GM18499 (cell line): ENCODE data around the gene LRBA.
"Not testable (repeated sequence)": the region's sequence is repeated elsewhere in the genome, so short reads cannot be mapped to it uniquely, and the experiment has no call there.

Experiments used
- ATAC-seq: cut with Tn5 transposase; IDR thresholded peaks from one replicate; pipeline ENCODE4 v1.9.1; 2021; ENCODE audit warnings: moderate number of reproducible peaks; ENCODE audit not compliant: insufficient read depth, unreplicated experiment

LRBA gene, protein sequence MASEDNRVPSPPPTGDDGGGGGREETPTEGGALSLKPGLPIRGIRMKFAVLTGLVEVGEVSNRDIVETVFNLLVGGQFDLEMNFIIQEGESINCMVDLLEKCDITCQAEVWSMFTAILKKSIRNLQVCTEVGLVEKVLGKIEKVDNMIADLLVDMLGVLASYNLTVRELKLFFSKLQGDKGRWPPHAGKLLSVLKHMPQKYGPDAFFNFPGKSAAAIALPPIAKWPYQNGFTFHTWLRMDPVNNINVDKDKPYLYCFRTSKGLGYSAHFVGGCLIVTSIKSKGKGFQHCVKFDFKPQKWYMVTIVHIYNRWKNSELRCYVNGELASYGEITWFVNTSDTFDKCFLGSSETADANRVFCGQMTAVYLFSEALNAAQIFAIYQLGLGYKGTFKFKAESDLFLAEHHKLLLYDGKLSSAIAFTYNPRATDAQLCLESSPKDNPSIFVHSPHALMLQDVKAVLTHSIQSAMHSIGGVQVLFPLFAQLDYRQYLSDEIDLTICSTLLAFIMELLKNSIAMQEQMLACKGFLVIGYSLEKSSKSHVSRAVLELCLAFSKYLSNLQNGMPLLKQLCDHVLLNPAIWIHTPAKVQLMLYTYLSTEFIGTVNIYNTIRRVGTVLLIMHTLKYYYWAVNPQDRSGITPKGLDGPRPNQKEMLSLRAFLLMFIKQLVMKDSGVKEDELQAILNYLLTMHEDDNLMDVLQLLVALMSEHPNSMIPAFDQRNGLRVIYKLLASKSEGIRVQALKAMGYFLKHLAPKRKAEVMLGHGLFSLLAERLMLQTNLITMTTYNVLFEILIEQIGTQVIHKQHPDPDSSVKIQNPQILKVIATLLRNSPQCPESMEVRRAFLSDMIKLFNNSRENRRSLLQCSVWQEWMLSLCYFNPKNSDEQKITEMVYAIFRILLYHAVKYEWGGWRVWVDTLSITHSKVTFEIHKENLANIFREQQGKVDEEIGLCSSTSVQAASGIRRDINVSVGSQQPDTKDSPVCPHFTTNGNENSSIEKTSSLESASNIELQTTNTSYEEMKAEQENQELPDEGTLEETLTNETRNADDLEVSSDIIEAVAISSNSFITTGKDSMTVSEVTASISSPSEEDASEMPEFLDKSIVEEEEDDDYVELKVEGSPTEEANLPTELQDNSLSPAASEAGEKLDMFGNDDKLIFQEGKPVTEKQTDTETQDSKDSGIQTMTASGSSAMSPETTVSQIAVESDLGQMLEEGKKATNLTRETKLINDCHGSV (N-terminal part only)

GRCh38 chr4:151014521-151015458 is at the start of gene LRBA:
Gene LRBA, minus strand, starts transcription at chr4:151015284. Its CDS starts 642 bp downstream, at chr4:151014642.
- ATAC-seq = peak; percentile 35

- ATAC-seq = not testable (repeated sequence)
Observed at GRCh38 chr4:151063143-151063542, 48.1 kb upstream of the LRBA start.

GRCh38 chr4:151055539-151055938 is 40.5 kb upstream of the LRBA start:
- no peak for ATAC-seq

DNA sequence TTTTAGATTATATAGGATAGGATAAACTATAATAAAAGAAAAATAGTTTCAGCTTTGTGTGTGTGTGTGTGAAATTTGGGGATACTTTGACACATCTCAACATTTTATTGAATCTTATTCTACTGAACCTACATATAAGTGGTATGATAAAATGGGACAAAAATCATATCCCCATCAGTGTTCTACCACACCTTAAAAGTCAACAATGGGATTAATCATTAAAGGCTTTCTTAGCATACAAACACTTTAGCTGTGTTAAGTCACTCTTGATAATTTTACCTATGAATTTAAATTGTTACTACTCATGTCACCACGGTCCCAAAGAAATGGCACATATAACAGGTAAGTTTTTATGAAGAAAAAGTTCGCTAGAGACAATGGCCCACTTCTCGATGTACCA is 37.7 kb upstream of the LRBA start:
- ATAC-seq = no peak

DNA sequence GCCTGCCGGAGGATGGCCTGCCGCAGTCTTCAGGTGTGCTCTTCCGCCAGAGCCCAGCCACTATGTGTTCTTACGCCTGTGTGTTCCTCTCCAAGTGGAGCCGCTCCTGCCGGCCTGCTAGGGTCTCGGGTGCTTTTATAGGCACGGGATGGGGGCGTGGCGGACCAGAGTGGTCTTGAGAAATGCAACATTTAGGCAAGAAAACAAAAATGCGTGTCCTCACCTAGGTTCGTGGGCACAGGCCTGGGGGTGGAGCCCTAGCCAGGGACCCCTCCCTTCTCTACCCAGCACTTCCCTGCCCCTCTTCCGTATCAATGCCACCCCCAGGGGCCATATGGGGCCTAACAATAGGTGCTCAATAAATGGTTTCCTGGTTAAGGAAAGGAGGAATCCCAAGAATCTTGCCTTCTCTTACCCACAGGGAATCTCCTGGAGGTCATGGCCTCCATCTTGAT is 34.4 kb upstream of the LRBA start:
- ATAC-seq = no peak

- no peak for ATAC-seq
Observed at GRCh38 chr4:151048913-151049312, 33.8 kb upstream of the LRBA start.

- ATAC-seq = no peak
Observed at GRCh38 chr4:151046609-151047008, 31.5 kb upstream of the LRBA start.

GRCh38 chr4:151045907-151046306 is 30.8 kb upstream of the LRBA start:
- ATAC-seq = no peak

DNA sequence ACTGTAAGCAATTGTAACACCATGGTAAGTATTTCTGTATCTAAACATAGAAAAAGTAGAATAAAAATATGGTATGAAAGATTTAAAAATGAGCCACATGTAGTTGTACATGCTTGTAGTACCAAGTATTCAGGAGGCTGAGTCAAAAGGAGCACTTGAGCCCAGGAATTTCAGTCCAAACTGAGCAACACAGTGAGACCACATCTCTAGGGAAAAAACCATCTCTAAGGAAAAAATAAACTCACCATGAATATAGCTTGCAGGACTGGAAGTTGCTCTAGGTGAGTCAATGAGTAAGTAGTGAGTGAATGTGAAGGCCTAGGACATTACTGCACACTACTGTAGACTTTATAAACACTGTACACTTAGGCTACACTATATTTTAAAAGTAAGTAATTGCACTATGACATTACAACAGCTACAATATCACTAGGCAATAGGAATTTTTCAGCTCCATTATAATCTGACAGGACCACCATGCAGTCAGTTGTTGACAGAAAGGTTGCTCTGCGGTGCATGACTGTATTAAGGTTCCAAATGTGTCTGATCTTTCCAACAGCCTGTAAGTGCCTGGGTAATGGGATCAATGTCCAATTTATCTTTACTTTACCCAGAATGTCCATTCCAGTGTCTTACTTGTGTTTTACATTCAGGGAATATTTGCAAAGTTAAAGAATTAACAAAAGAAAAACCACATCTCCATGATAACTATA is 28.9 kb upstream of the LRBA start:
- ATAC-seq = no peak

- ATAC-seq = no peak
Observed at GRCh38 chr4:151039733-151040132, 24.6 kb upstream of the LRBA start.

DNA sequence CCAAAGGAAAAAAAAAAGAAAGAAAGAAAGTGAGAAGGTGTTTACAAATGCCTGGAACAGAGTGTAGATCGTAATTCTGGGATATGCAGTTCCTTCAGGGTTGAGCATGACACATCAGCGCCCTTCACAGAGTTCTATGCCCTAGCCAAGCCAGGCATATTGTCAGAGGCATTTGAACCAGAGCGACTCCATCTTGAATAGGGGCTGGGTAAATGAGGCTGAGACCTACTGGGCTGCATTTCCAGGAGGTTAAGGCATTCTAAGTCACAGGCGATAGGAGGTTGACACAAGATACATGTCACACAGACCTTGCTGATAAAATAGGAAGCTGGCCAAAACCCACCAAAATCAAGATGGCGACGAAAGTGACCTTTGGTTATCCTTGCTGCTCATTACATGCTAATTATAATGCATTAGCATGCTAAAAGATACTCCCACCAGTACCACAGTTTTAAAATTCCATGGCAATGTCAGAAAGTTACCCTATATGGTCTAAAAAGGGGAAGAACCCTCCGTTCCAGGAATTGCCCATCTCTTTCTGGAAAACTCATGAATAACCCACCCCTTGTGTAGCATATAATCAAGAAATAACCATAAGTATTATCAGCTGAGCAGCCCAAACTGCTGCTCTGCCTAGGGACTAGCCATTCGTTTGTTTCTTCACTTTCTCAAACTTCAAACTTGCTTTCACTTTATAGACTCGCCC is 23.5 kb upstream of the LRBA start:
- no peak for ATAC-seq

DNA sequence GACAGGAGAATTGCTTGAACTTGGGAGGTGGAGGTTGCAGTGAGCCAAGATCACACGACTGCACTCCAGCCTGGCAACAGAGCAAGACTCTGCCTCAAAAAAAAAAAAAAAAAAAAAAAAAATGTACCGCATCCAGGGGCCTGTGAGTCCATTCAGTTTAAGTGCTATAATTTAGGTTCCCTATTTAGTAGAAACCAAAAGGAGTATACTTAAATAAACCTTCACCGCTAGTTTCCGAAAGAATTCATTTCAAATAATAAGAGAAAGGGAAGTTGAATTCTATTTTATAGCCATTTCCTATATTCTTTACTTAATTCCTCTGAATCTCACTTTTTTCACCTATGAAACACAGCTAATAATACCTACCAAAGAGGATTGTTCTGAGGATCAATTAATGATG is 20.8 kb upstream of the LRBA start:
- ATAC-seq = no peak

GRCh38 chr4:151035328-151035727 is 20.2 kb upstream of the LRBA start:
- no peak for ATAC-seq

DNA sequence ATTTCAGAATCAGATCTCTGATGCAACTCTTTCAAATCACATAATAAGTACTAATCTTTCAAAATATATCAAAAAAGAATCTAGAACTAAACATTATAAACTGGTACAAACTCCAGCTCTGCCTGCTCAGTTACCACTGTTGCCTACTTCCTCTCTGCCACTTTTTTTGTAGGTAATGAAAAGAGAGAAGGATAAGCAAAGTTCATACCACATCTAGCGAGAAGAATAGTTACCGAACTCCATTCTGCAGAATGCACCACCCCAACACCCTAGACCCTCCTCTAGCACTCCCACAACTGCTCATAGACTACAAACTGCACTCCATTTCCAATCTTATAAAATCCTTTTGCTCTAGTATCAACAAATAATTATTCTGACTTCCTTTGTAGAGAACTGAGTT is 19.7 kb upstream of the LRBA start:
- ATAC-seq = no peak

- ATAC-seq = no peak
Observed at GRCh38 chr4:151031831-151032605, 16.9 kb upstream of the LRBA start.

GRCh38 chr4:151029537-151029936 is 14.5 kb upstream of the LRBA start:
- peak; percentile 19 for ATAC-seq

- not testable (repeated sequence) for ATAC-seq
Observed at GRCh38 chr4:151029006-151029405, 13.9 kb upstream of the LRBA start.
